Activated CD4-positive, alpha-beta T cell treated with anti-CD3 and anti-CD28 coated beads, Interleukin-10, Interleukin-2, amounts not matched to agents 100 ng/mL and 50 ng/mL, durations not matched to agents 16 hours and 8 hours (primary cell): ENCODE data around the gene NDUFA1.
"Not testable (repeated sequence)": the region's sequence is repeated elsewhere in the genome, so short reads cannot be mapped to it uniquely, and the experiment has no call there.

ENCODE experiments used
- DNase-seq: peaks from one replicate; pipeline ENCODE4 v3.0.0-alpha.2; 2020

NDUFA1 gene

GRCh38 chrX:119871599-119872395, at the start of gene NDUFA1, which contains the start of gene RNF113A:
Gene NDUFA1, plus strand, starts transcription at chrX:119871832. Its CDS starts 80 bp downstream, at chrX:119871912.
Gene RNF113A, minus strand, starts transcription at chrX:119871733. Its CDS starts 120 bp downstream, at chrX:119871613.
- DNase-seq, result peak; percentile 93

DNA sequence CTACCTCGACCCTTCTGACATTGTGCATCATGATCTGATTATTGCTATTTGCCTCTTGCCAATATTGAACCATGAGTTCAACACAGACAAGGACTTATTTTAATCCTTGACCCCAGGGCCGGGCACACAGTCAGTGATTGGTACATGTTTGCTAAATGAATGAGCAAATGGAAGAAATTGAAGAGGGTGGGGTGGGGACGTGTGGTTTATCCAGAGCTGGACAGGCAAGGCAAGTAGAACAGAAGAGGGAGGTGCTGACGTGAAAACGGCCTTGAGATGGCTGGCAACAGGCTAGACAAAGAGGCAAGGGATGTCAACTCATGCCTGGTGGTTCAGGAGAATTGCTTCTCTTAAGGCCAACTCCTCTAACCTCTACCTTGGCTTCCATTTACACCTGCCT, 47.4 kb upstream of the NDUFA1 start:
- not testable (repeated sequence) for DNase-seq

GRCh38 chrX:119826399-119826959, 45.2 kb upstream of the NDUFA1 start:
- DNase-seq, result peak; percentile 70

DNA sequence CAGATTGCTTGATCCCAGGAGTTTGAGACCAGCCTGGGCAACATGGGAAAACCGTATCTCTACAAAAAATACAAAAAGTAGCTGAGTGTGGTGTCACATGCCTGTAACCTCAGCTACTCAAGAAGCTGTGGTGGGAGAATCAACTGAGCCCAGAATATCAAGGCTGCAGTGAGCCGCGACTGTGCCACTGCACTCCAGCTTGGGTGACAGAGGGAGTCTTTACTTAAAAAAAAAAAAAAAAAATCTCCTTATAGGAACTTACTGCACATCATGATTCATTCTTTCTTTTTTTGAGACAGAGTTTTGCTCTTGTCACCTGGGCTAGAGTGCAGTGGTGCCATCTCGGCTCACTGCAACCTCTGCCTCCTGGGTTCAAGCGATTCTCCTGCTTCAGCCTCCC, 43.2 kb upstream of the NDUFA1 start:
- DNase-seq, result no peak

- no peak for DNase-seq
Measured at GRCh38 chrX:119833905-119834304, 37.7 kb upstream of the NDUFA1 start.

- peak; percentile 97 for DNase-seq
Measured at GRCh38 chrX:119852382-119853353, 19.0 kb upstream of the NDUFA1 start, which contains the start of gene UPF3B. Gene UPF3B, minus strand, starts transcription at chrX:119852963. Its CDS starts 35 bp downstream, at chrX:119852928.

DNA sequence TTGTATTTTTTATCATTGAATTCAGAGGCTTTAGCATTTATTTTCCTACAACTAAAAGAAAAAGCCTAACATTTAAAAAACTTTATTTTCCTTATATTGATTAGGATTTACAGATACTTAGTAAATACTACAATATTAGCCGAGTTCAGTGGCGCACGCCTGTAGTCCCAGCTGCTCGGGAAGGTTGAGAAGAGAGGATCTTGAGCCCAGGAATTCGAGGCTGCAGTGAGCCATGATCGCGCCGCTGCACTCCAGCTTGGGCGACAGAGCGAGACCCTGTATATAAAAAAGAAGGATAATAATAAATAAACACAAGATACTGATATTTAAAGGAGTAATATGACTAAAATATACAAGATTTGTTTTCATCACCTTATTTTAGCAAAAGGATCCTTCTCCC, 18.2 kb upstream of the NDUFA1 start:
- DNase-seq, result no peak

- DNase-seq, result peak; percentile 48
Measured at GRCh38 chrX:119870626-119871131, 953 bp upstream of the NDUFA1 start.

DNA sequence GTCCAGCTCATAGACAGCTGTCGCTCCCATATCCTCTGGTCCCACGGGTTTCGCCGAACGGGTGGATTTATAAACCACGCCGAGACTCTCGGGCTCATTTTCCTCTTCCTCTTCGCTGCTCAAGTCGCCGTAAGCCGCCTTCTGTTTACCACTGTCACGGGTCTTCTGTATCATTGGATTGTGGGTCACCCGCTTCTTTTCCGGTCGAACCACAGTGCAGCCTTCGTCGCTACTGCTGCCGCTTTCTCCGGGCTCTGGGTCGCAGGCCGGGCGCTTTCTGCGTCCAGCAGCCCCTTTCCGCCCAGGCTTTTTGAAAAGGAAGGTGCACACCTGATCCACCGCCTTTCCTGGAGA, 410 bp upstream of the NDUFA1 start:
- DNase-seq, result no peak

DNA sequence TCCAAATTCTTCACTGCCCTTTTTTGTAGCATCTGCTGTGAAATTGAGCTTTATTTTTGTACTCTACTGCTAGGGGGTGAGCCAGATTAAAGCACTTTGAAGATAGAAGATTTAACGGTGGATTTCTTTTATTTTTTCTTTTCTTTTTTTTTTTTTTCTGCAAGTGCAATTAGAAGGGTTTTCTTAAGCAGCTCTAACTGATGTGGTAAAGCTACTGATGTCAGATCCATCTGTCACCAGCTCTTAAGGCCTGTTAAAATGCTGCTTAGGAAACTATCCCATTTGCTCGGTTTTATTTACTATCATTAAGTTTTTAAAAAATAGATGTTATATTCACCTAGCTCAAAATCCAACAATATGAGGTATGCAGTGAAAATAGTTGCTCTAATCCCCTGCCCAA, 7.1 kb downstream of the NDUFA1 start:
- no peak for DNase-seq

DNA sequence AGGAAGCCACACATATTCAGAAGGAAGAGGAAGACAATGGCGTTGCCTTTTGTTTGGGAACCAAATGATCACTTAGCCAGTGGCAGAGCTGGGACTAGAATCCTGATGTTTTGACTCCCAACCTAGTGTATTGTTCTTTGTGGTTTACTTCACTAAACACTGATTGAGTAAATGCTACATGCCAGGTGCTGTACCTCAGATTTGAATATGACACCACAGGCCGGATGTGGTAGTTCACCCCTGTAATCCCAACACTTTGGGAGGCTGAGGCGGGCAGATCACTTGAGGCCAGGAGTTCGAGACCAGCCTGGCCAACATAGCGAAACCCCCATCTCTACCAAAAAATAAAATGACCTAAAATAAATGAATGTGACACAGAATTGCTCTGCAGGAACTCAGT, 8.4 kb downstream of the NDUFA1 start:
- DNase-seq, result peak; percentile 34

- DNase-seq, result peak; percentile 67
Measured at GRCh38 chrX:119880552-119881437, 9.2 kb downstream of the NDUFA1 start.

DNA sequence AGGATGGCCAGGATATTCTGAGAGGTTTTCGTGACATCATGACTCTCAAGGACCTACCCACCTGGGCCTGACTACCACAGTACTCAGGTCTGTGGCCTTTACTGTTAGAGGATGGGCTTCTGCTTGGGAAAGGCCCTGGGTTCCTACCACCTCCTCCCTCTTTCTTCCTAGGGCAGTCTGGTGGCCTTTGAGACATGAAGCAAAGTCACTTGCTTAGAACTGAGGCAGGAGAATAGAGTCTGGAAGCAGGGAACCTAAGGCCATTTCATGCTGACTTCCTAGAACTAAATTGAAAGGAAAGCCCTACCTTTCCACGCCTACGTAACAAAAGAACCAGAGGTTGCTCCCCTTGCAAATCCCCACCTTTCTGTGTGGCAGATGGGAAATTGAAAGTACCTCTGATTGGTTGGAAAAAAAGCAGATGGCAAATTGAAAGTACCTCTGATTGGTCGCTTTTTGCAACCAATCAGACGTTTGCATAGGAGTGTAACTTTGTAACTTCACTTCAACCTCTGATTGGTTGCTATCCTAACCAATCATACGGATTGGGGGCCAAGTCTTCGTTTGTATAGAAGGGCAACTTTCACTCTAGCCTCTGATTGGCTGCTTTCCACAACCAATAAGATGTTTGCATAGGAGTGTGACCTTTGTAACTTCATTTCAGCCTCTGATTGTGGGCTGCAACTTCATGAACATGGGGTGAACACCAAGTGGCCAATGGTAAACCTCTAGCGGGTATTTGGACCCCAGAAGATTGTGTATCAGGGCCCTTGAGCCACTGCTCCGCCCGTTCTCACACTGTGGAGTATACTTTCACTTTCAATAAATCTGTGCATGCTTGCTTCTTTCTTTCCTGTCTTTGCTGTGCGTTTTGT, 14.2 kb downstream of the NDUFA1 start:
- peak; percentile 58 for DNase-seq

GRCh38 chrX:119887721-119888425, 16.2 kb downstream of the NDUFA1 start:
- peak; percentile 76 for DNase-seq

- DNase-seq, result not testable (repeated sequence)
Measured at GRCh38 chrX:119890626-119891025, 19.0 kb downstream of the NDUFA1 start.

- DNase-seq, result not testable (repeated sequence)
Measured at GRCh38 chrX:119891961-119892692, 20.5 kb downstream of the NDUFA1 start.

DNA sequence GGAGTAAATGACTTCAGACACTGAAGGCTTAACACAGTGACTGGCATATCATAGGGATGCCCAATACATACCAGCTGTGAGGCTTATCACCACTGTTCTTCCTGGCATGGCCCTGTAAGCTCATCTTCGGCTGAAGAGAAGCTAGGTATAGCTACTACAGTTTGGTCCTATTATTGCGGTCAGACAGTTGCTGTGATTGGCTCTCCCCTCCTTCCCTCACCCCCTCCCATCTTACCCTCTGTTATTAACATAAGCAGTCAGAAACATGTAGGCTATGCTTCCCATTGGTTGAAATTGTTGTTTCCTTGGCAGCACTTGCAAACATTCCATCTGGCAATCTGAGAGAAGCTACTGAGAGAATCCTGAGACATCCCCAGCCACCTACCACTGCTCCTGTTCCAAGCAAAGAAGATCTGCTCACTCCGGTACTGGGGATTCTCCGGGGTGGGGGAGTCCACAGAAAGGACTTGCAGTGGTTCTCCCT, 24.3 kb downstream of the NDUFA1 start, which contains the start of gene AKAP14:
Gene AKAP14, plus strand, starts transcription at position 51 of the 484 bp plus-strand sequence. CDS start 7,331 bp downstream, outside the sequence.
- no peak for DNase-seq

- no peak for DNase-seq
Measured at GRCh38 chrX:119899125-119899524, 27.5 kb downstream of the NDUFA1 start.

- no peak for DNase-seq
Measured at GRCh38 chrX:119900976-119901375, 29.3 kb downstream of the NDUFA1 start.
